Naive thymus-derived CD4-positive, alpha-beta T cell (primary cell): Measurements from ENCODE around the gene ZNF75A. TPM values are rescaled to one million over a fixed set of nuclear protein-coding genes. Genes with fewer than 3 reads are reported as not detected.

Experiments
- ATAC-seq: fragments of 150-1000 bp; cut with Tn5 transposase; 2 replicates; pipeline ENCODE4 v1.10.0; 2021; ENCODE audit warnings: mild to moderate bottlenecking, moderate library complexity
- CTCF ChIA-PET: fragments of 350-600 bp; sonication (Branson Sonifier 250); formaldehyde crosslinking; loops from one replicate; lab custom pipeline; 2021; ENCODE audit warnings: antibody characterized with exemption; lab: Charles Lee
- POLR2A ChIA-PET: fragments of 350-600 bp; sonication (Branson Sonifier 250); formaldehyde crosslinking; loops from one replicate; lab custom pipeline; 2021; ENCODE audit warnings: antibody characterized with exemption, inconsistent platforms; lab: Charles Lee
- DNase-seq, 9 donors: peaks; one replicate each; pipeline versions ENCODE4 v3.0.0 to v3.0.0-alpha.2; 2020 to 2022; ENCODE audit warnings: mixed read lengths in 1 of 9
- H3K27ac ChIP-seq: one replicate; pipeline ENCODE4 v1.7.0; 2013; ENCODE audit warnings: mild to moderate bottlenecking, low read depth, low read length, moderate library complexity
- H3K27me3 ChIP-seq, 2 donors: one replicate each; pipeline ENCODE4 v1.7.0; 2013; ENCODE audit warnings: low read length in 2 of 2, mild to moderate bottlenecking in 2 of 2, moderate library complexity in 2 of 2; ENCODE audit not compliant: control insufficient read depth in 2 of 2, insufficient read depth in 2 of 2
- H3K36me3 ChIP-seq, 3 experiments: 1 replicate in 2 of 3; 2 replicates in 1 of 3; pipeline ENCODE4 v1.7.0; 2013; ENCODE audit warnings: low read length in 3 of 3, mild to moderate bottlenecking in 3 of 3, moderate library complexity in 1 of 3; ENCODE audit not compliant: insufficient read depth in 3 of 3, control insufficient read depth in 2 of 3
- H3K4me1 ChIP-seq, 2 donors: one replicate each; pipeline ENCODE4 v1.7.0; 2013; ENCODE audit warnings: low read length in 2 of 2, mild to moderate bottlenecking in 2 of 2, moderate library complexity in 1 of 2; ENCODE audit not compliant: control insufficient read depth in 2 of 2, insufficient read depth in 2 of 2
- H3K4me3 ChIP-seq: 2 replicates; pipeline ENCODE4 v1.7.0; 2013; ENCODE audit warnings: mild to moderate bottlenecking, low read length
- H3K9me3 ChIP-seq, 3 experiments: 1 replicate in 2 of 3; 2 replicates in 1 of 3; pipeline ENCODE4 v1.7.0; 2013; ENCODE audit warnings: low read length in 3 of 3; ENCODE audit not compliant: control insufficient read depth in 2 of 3
- H3K27ac Mint-ChIP-seq, 9 donors: one replicate each; pipeline ENCODE4 v1.8.0; 2020 to 2022; ENCODE audit warnings: mixed read lengths in 9 of 9, mild to moderate bottlenecking in 8 of 9, moderate library complexity in 5 of 9, inconsistent platforms in 2 of 9
- H3K27me3 Mint-ChIP-seq, 5 donors: one replicate each; pipeline ENCODE4 v1.8.0; 2021 to 2022; ENCODE audit warnings: mixed read lengths in 5 of 5, mild to moderate bottlenecking in 1 of 5
- H3K36me3 Mint-ChIP-seq, 5 donors: one replicate each; pipeline ENCODE4 v1.8.0; 2020 to 2022; ENCODE audit warnings: mixed read lengths in 5 of 5, mild to moderate bottlenecking in 3 of 5, inconsistent platforms in 1 of 5
- H3K4me1 Mint-ChIP-seq, 7 donors: one replicate each; pipeline ENCODE4 v1.8.0; 2020 to 2022; ENCODE audit warnings: mixed read lengths in 7 of 7, mild to moderate bottlenecking in 3 of 7, inconsistent platforms in 1 of 7
- H3K4me3 Mint-ChIP-seq, 10 donors: one replicate each; pipeline ENCODE4 v1.8.0; 2020 to 2022; ENCODE audit warnings: mild to moderate bottlenecking in 10 of 10, mixed read lengths in 10 of 10, moderate library complexity in 6 of 10, inconsistent platforms in 2 of 10
- H3K9me3 Mint-ChIP-seq, 11 donors: one replicate each; pipeline ENCODE4 v1.8.0; 2020 to 2022; ENCODE audit warnings: mixed read lengths in 11 of 11, mild to moderate bottlenecking in 4 of 11, inconsistent platforms in 1 of 11, moderate library complexity in 1 of 11
- intact Hi-C, 2 donors: fragments of 100-400 bp; cut with micrococcal nuclease; formaldehyde crosslinking; loops; one replicate each; pipeline ENCODE4 v1.15.1; 2023
- polyA plus RNA-seq, 2 donors: library from polyadenylated mRNA; unstranded; fragments of 300-500 nt; fragmentation: Illumina TruSeq; gene quantifications; one replicate each; pipeline ENCODE4 v1.2.3, GENCODE V29; 2021
- total RNA-seq, 6 experiments: library from RNA in 5 of 6; stranded (reverse) in 5 of 6; gene quantifications; 1 replicate in 5 of 6; 2 replicates in 1 of 6; pipeline ENCODE4 v1.2.3 and lab custom pipeline; 2021 to 2026

The ZNF75A gene
- total and polyA plus RNA-seq, 7 experiments from 2014 or later = 27.7 to 90.6 (median 39.1) TPM

GRCh38 chr16:3349175-3349574 is 43.9 kb downstream of the ZNF75A start:
- POLR2A ChIA-PET = no interaction called here
- H3K4me3 Mint-ChIP-seq = no peak overlapping the region

DNA sequence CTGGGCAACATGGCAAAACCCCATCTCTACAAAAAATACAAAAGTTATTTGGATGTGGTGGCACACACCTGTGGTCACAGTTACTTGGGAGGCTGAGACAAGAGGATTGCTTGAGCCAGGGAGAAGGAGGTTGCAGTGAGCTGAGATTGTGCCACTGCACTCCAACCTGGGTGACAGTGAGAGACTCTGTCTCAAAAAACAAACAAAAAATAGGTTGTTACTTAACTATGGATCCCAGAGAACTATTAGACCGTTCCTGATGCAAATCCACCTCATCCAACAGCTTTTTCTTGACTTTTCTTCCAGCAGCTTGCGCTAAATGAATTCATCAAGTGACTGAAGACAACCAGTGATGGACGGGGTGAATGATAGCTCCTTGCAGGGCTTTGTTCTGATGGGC is 50.3 kb downstream of the ZNF75A start, which contains the start of gene OR2C1:
Gene OR2C1, plus strand, starts transcription at position 301 of the 400 bp plus-strand sequence. Its CDS starts 52 bp downstream, at position 353.
- Mint-ChIP-seq H3K9me3 (peaks cover 6 to 42% (median 11%) of the 10 kb centered on the region in 11 donors), H3K27me3 (peaks cover 0 to 24% (median 13%) of the 10 kb centered on the region in 5 donors), H3K4me1 (peaks cover 0 to 14% (median 7%) of the 10 kb centered on the region in 7 donors), H3K27ac (no peak within 1 kb of the TSS), H3K36me3 (peaks cover 8 to 31% (median 17%) of the 10 kb centered on the region in 5 donors), H3K4me3 (no peak within 1 kb of the TSS)
- H3K4me1 ChIP-seq = no peaks in the 10 kb centered on the region
- no peaks in the 10 kb centered on the region for H3K27me3 ChIP-seq
- H3K4me3 ChIP-seq = no peak within 1 kb of the TSS
- H3K36me3 ChIP-seq = no peaks in the 10 kb centered on the region
- no peak within 1 kb of the TSS for H3K27ac ChIP-seq
- DNase-seq (no peak), ATAC-seq (no peak)
- ChIA-PET POLR2A (no interaction called here), CTCF (no interaction called here)
- peaks cover 0 to 8% (median 0%) of the 10 kb centered on the region in 3 experiments for H3K9me3 ChIP-seq
- intact Hi-C loops = no loop called here

More at GRCh38 chr16:3349175-3349574, 43.9 kb downstream of the ZNF75A start:
- peaks cover 0 to 23% (median 1%) of the 10 kb centered on the region in 11 donors for H3K9me3 Mint-ChIP-seq
- H3K36me3 ChIP-seq = no peaks in the 10 kb centered on the region
- no peaks in the 10 kb centered on the region for H3K27me3 ChIP-seq
- H3K4me3 ChIP-seq = no peak overlapping the region
- ATAC-seq (no peak), DNase-seq (no peak)
- H3K4me1 Mint-ChIP-seq = peaks cover 0 to 8% (median 3%) of the 10 kb centered on the region in 7 donors
- peaks cover 0 to 18% (median 1%) of the 10 kb centered on the region in 5 donors for H3K36me3 Mint-ChIP-seq
- no peak overlapping the region for H3K27ac Mint-ChIP-seq
- H3K4me1 ChIP-seq = no peaks in the 10 kb centered on the region
- H3K27ac ChIP-seq = no peak overlapping the region
- no peaks in the 10 kb centered on the region for H3K27me3 Mint-ChIP-seq
- H3K9me3 ChIP-seq = no peaks in the 10 kb centered on the region
- CTCF ChIA-PET = no interaction called here
- intact Hi-C loops = no loop called here

DNA sequence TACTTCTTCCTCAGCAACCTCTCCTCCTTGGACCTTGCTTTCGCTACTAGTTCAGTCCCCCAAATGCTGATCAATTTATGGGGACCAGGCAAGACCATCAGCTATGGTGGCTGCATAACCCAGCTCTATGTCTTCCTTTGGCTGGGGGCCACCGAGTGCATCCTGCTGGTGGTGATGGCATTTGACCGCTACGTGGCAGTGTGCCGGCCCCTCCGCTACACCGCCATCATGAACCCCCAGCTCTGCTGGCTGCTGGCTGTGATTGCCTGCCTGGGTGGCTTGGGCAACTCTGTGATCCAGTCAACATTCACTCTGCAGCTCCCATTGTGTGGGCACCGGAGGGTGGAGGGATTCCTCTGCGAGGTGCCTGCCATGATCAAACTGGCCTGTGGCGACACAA is 50.8 kb downstream of the ZNF75A start:
- Mint-ChIP-seq H3K36me3 (peaks cover 8 to 31% (median 20%) of the 10 kb centered on the region in 5 donors), H3K4me1 (peaks cover 0 to 14% (median 7%) of the 10 kb centered on the region in 7 donors), H3K27ac (no peak overlapping the region), H3K4me3 (no peak overlapping the region), H3K27me3 (peaks cover 0 to 29% (median 18%) of the 10 kb centered on the region in 5 donors), H3K9me3 (peaks cover 8 to 46% (median 14%) of the 10 kb centered on the region in 11 donors)
- Histone ChIP-seq H3K27ac (no peak overlapping the region), H3K4me1 (no peaks in the 10 kb centered on the region), H3K4me3 (no peak overlapping the region), H3K27me3 (no peaks in the 10 kb centered on the region), H3K36me3 (no peaks in the 10 kb centered on the region), H3K9me3 (peaks cover 0 to 10% (median 0%) of the 10 kb centered on the region in 3 experiments)
- POLR2A ChIA-PET = no interaction called here
- CTCF ChIA-PET = interaction anchor here (0.6 kb wide), 1 partner anchor 135 kb away, joined by 3 read pairs; no protein-coding TSS in a partner anchor
- DNase-seq = no peak
- no peak for ATAC-seq
- intact Hi-C loops = no loop called here

- Mint-ChIP-seq H3K27me3 (peaks cover 0 to 47% (median 34%) of the 10 kb centered on the region in 5 donors), H3K27ac (no peak overlapping the region), H3K9me3 (peaks cover 8 to 55% (median 24%) of the 10 kb centered on the region in 11 donors), H3K4me3 (no peak overlapping the region), H3K36me3 (peaks cover 8 to 34% (median 19%) of the 10 kb centered on the region in 5 donors), H3K4me1 (peaks cover 0 to 9% (median 5%) of the 10 kb centered on the region in 7 donors)
- H3K4me3 ChIP-seq = no peak overlapping the region
- peaks cover 0 to 10% (median 0%) of the 10 kb centered on the region in 3 experiments for H3K9me3 ChIP-seq
- H3K27ac ChIP-seq = no peak overlapping the region
- DNase-seq (no peak), ATAC-seq (no peak)
- H3K27me3 ChIP-seq = no peaks in the 10 kb centered on the region
- POLR2A ChIA-PET = no interaction called here
- intact Hi-C loops = no loop called here
- no peaks in the 10 kb centered on the region for H3K36me3 ChIP-seq
- no peaks in the 10 kb centered on the region for H3K4me1 ChIP-seq
- CTCF ChIA-PET = no interaction called here
These were observed 53.6 kb downstream of the ZNF75A start for GRCh38 chr16:3358871-3359270.

- no peak overlapping the region for H3K27ac Mint-ChIP-seq
- H3K9me3 ChIP-seq = peaks cover 0 to 11% (median 0%) of the 10 kb centered on the region in 3 experiments
- H3K4me1 ChIP-seq = peaks cover 0 to 6% of the 10 kb centered on the region in 2 donors
- H3K36me3 ChIP-seq = no peaks in the 10 kb centered on the region
- H3K4me3 ChIP-seq = no peak overlapping the region
- no peak overlapping the region for H3K27ac ChIP-seq
- no peak for DNase-seq
- peaks cover 0 to 19% (median 12%) of the 10 kb centered on the region in 7 donors for H3K4me1 Mint-ChIP-seq
- peaks cover 9 to 70% (median 42%) of the 10 kb centered on the region in 11 donors for H3K9me3 Mint-ChIP-seq
- peaks cover 7 to 16% (median 14%) of the 10 kb centered on the region in 5 donors for H3K36me3 Mint-ChIP-seq
- peaks cover 0 to 40% (median 29%) of the 10 kb centered on the region in 5 donors for H3K27me3 Mint-ChIP-seq
- H3K27me3 ChIP-seq = no peaks in the 10 kb centered on the region
- H3K4me3 Mint-ChIP-seq = peak overlapping the region in 1 of 10 donors; percentile 84
- intact Hi-C loops = no loop called here
- ChIA-PET CTCF (no interaction called here), POLR2A (interaction anchor here (0.8 kb wide), 1 partner anchor 9 kb away, joined by 4 read pairs; no protein-coding TSS in a partner anchor)
- no peak for ATAC-seq
These were observed 57.6 kb downstream of the ZNF75A start for GRCh38 chr16:3362931-3363330.

DNA sequence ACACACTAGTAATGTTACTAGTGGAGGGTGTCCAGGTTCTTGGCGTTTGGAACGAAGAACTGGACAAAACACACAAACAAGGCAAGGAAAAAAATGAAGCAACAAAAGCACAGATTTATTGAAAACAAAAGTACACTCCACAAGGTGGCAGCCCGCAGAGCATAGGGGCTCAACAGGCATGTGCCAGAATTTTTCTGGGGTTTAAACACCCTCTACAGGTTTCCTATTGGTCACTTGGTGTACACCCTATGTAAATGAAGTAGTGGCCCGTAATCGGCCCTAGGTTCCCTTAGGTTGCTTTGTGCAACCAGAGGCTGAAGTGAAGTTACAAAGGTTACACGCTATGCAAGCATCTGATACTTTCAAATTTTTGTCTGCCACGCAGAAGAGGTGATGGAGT is 58.5 kb downstream of the ZNF75A start:
- Histone ChIP-seq H3K27ac (no peak overlapping the region), H3K4me3 (no peak overlapping the region), H3K27me3 (no peaks in the 10 kb centered on the region), H3K36me3 (no peaks in the 10 kb centered on the region), H3K4me1 (peaks cover 0 to 6% of the 10 kb centered on the region in 2 donors), H3K9me3 (peaks cover 0 to 11% (median 0%) of the 10 kb centered on the region in 3 experiments)
- Mint-ChIP-seq H3K36me3 (peaks cover 7 to 16% (median 14%) of the 10 kb centered on the region in 5 donors), H3K4me3 (peak overlapping the region in 3 of 10 donors; percentile 42 to 84 (median 47)), H3K27me3 (peaks cover 0 to 38% (median 28%) of the 10 kb centered on the region in 5 donors), H3K9me3 (peaks cover 9 to 69% (median 42%) of the 10 kb centered on the region in 11 donors), H3K4me1 (peaks cover 0 to 19% (median 12%) of the 10 kb centered on the region in 7 donors), H3K27ac (peak overlapping the region in 1 of 9 donors; percentile 56)
- DNase-seq (no peak), ATAC-seq (no peak)
- CTCF ChIA-PET = no interaction called here
- POLR2A ChIA-PET = interaction anchor here (0.8 kb wide), 1 partner anchor 9 kb away, joined by 4 read pairs; no protein-coding TSS in a partner anchor
- intact Hi-C loops = loop anchor here in 1 of 2 donors (2.0 kb wide), 2 partner anchors 81 to 93 kb away; partner anchors contain the start of gene ZNF263
